GM21825 (cell line): Measurements from ENCODE around the gene FGD5.

Source experiments
- ATAC-seq: cut with Tn5 transposase; IDR thresholded peaks from one replicate; pipeline ENCODE4 v1.9.1; 2021; ENCODE audit warnings: mild to moderate bottlenecking, moderate library complexity; ENCODE audit not compliant: unreplicated experiment

The FGD5 gene

DNA sequence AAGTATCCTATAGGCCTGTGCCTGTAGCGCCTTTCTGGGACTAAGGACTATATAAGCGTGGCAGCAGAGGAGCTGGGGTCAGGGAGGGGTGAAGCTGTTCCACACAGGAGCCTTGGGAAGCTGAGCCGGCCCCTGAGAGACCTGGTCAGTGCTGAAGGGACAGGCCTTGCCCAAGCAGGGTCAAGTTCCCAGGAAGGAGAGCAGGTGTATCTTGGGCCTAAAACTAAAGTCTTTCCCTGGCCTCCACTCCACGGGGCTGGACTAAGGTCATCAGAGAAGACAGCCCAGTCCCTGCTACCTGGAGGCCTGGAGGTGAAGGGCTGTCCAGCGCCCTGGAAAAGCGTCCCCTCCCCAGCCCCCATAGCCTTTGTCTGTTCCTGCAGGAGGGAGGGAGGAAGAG is 104.7 kb downstream of the FGD5 start:
- no peak for ATAC-seq

DNA sequence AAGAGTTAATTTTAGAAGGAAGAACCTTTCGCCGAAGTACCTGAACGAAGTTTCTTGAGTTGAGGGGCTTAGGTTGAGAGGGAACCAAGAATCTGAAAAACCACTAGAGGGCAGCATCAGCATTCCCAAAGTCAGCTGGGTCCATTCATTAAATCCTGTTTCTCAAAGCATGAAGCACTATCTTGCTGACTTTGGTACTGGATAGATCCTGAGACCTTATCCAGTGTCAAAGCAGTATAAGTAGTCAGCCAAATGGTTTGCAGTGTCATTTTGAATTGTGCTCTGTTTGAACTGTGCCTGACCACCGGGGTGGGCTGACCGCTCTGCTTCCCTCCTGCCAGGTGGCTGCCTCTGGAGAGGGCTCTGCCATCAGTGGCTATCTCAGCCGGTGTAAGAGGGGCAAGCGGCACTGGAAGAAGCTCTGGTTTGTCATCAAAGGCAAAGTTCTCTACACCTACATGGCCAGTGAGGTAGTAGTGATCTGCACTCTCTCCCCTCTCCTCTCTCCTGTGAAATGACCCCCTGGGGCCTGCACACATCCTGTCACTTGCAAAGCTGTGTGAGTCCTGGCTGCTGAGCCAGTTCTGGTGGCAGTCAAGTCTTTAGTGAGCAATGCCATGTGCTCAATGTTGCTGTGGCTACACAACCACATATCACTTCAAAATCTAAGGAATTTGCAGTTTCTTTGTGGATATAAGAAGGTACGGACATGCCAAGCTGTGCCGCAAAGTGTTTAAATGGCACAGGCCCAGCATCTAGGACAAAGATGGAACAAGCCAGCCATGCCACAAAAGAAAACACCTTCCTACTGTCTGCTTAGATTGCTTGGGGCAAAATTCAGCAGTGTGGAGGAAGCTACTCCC is 107.2 kb downstream of the FGD5 start:
- ATAC-seq, result no peak

DNA sequence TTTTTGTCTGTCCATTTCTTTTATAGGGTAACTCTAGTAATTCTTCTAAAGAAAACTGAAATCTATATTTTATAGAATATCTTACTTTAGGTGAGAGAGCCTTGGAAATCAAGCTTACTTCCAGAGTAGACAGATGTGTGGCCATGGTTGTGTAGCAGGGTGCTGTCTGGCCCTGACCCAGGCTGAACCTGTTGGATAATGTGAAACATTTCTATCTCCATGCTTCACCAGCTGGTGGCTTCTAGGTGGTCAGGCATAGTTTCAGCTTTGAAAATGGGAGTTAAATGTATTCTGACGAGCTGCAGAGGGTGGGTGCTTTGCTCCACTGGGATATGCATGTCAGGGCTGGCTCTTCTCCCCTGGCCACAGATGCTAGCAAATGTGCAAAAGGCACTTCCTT is 107.8 kb downstream of the FGD5 start:
- ATAC-seq, result no peak

DNA sequence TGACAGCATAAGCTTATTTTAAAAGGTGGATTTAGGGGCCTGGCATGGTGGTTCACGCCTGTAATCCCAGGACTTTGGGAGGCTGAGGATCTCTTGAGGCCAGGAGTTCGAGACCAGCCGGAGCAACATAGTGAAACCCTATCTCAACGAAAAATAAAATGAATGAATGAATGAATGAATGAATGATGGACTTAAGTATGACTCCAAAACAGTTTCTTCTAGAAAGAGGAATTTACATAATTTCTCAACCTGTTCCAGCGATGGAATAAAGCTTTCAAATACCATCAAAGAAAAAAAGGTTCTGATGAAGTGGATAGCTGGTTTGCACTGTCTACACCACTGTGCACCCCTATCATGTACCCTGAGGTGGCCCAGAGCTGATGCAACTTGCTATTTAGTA is 108.5 kb downstream of the FGD5 start:
- no peak for ATAC-seq

DNA sequence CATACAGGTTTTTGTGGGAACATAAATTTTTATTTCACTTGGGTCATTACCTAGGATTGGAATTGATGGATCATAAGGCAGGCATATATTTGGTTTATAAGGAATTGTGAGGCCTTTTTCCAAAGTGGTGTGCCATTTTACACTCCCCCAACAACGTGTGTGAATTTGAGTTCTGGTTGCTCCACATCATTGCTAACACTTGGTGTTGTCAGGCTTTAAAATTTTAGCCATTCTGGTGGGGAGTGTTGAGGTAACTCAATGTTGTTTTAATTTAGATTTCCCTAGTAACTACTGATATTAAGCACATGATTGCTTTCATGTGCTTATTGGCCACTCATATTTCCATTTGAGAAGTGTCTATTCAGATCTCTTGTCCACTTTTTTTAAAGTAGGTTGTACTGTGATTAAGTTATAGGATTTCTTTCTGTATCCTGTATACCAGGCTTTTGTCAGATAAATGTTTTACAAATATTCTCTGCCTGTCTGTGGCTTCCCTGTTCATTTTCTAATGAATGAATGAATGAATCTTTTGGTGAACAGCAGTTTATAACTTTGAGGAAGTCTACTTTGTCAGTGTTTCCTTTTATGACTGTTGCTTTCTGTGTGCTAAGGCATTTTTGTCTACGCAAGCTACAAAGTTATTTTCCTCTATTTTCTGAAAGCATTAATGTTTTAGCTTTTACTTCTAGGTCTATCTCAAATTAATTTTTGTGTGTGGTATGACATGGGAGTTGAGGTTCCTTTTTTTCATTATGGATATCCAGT is 110.7 kb downstream of the FGD5 start:
- no peak for ATAC-seq

DNA sequence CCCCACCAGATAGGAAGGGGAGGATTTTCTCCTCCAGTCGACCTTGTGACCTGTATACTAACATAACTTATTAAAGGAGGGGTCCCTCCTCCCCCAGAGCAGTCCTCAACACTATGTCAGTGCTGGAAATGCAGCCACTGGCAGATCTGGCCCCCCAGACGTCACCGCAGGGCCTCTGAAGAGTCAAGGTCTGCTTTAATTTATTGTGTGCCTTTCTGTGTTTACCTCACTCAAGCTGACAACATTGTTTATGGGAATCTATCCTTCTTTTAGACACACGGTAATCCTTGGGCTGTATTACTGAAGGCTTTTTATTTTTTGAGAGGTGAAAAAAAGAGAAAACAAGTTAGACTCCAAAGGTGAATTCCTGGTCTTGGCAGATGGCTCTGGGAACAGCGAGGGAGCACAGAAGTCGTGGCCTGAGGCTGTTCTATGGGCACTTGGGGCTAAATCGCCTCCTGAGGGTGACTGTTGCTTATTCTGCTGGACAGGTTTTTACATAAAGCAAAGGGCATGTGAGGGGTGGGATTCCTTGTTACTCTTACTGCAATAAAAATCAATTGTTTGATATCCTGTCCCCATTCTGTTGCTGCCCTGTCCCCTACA is 115.2 kb downstream of the FGD5 start:
- no peak for ATAC-seq

DNA sequence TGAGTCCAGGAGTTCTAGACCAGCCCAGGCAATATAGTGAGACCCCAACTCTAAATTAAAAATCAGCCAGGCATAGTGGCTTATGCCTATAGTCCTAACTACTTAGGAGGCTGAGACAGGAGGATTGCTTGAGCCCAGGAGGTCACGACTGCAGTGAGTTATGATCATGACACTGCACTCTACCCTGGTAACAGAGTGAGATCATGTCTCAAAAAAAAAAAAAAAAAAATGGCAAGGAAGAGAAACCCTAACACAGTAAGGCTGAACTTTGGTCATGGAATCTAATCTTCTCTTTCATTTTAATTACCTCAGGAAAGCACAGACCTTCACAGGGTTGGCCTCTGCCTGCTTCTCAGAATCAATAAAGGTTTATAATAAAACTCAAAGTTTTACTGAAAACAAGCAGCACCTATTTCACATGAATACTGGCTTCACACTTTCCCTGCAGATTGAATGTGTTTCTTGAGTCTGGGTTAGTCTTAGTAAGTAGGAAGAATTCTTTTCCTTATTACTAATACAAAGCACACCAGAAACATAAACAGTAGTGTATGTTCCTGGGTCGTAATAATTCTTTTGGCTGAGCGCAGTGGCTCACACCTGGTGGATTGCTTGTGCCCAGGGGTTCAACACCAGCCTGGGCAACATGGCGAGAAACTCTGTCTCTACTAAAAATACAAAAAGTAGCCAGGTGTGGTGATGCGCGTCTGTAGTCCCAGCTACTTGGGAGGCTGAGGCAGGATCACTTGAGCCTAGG is 117.0 kb downstream of the FGD5 start:
- ATAC-seq, result no peak

DNA sequence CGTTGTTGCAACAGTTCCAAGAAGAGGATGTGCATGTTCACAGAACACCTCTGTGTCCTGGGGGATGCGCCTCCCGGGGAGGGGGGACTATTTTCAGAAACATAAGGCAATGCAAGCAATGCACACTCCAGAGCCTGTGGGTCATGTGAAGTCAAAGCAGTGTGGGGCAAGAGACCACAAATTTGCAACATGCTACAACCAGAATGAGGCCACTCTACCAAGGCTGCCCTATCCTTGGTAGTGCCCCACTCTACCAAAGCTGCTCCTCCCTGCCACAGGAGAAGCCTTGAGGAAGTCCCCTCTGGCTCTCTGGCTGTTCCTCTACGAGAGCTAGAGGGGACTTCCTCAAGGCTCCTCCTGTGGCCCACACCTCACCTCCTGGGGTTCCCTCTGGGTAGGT is 120.2 kb downstream of the FGD5 start:
- ATAC-seq, result no peak

DNA sequence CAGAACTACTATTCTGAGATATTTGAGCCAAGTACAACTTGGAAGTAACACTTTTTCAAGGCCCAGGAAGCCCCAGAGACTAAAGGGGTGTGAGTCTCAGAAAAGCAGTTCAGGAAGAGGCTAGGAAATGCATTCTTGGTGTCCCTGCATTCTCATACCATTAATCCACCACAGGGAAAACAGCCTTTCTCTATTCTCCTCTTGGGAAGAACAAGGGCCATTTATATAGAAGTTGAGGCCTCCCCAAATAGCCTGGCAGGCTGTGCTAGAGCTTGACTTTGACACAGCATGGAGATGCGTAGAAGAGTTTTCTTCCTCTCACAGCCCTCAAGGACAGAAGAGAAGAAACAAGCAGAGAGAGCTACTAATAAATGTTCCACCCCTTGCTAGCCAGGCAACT is 123.1 kb downstream of the FGD5 start:
- ATAC-seq, result no peak

DNA sequence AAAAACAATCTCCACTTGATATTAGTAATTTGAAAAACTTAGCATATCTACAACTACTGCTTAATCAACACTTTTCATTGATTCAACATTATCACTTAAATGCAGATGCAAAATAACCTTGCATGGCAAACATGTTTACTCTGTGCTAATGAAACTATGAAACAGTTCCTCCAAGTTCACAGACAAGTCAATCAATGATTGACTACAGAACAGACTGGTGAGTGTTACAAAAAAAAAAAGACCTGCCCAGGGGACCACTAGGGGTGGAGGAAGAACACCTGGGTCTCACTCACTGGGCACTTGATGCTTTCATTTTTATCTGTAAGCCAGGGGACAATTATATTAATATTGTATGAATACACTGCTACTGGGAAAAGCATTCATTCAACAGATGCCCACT is 124.3 kb downstream of the FGD5 start:
- no peak for ATAC-seq

DNA sequence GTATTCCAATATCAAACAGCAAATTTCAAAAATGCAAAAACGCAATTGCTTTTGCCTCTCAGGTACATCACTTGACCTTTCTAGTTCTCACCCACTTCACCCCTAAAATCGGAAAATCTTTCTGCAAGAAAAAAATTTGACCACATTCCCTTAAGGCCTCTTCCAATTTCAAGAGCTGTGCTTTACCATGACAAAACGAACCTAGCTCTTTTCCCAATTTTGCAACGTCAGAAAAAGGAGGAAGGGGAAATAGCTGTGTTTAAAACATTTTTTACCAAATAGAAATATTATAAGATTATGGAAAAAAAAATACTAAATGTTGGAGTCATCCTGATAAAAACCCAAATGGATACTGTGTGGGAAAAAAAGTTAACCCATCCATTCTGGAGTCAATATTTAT is 127.5 kb downstream of the FGD5 start:
- no peak for ATAC-seq

DNA sequence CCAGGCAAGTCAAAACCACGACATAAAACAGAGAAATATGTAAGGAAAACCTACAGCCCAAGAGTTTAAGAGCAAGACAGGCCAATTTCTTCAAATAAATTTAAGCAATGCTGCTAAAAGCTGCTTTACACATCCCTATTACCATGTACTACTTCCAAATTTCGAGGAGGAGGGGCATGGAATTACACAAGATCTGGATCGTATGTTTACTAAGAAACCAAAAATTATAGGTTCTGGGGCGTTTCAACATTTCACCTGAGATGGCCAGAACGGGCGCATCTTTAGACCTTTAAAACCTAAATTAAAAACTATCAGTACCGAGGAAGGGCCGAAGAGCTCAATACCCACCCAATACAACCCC is 128.0 kb downstream of the FGD5 start:
- no peak for ATAC-seq

DNA sequence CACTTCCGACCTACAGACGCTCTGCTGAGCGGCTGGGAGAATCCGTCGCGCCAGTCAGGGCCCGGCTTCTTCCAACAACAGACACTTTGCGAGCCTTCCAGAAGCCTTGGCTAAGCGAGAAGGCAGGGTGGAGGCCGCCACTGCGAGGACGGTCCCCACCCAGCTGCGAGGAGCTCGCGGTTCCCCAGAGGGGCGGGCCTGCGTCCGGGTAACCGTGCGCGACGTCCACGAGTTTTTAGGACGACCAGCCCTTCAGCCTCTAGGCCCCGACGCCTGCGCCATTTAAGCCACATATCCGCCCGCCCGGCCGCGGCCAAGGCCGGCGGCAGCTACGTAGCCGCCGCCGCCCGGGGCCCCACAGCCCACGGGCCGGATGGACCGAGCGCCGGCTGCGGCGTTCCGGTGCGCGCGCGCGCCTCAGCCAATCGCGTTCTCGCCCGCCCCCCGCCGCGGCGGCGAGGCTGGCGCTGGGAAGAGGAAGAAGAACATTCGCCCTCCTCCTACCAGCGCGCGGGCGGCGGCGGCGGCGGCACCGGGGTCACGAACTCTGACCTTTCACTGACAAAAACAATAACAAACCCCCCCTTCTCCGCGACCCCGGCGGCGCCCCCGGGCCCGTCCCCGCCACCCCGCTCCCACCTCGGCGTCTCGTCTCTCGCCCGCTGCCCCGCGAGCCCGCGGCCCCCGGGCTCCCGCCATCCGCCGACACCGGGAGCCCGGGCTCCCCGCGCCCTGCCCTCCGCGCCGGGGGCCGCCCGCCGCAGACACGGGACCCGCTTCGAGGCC is 128.5 kb downstream of the FGD5 start, which contains the start of gene NR2C2:
TSS of gene NR2C2 (plus strand) at position 484 of the 786 bp plus-strand sequence. CDS start 56,332 bp downstream, outside the sequence.
- peak; percentile 45 for ATAC-seq

DNA sequence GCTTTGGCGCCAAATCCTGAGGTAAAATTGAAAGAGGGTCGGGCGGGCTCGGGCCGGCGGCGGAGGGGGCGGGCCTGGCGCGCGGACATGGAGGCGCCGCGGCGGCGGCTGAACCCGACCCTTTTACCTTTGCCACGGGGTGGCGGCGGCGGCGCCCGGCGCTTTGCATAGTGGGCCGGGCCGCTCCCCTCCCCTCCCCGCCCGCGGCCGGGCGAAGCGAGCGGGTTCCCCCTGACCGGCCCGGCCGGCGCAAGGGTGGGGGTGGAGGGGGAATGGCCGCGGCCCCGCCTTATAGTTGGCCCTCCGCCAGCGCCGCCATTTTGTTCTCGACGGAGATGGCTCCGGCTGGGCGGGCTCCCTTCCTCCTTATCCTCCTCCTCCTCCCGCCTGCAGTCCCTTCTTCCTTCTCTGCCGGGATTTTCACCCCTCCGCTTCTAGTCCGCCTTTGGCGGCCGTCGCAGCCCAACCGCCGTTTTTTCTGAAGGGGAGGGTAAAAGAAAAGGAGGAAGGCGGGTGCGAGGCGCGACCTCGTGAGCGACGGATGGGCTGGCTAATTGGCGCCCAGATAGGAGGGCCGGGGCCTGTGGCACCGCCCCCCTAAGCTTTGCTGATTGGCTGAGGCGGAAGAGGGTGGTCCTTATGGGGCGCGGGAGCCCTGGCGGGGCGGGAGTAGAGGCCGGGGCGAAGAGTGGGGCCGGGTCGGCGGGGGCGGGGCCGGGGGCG is 129.3 kb downstream of the FGD5 start:
- ATAC-seq, result peak; percentile 82

DNA sequence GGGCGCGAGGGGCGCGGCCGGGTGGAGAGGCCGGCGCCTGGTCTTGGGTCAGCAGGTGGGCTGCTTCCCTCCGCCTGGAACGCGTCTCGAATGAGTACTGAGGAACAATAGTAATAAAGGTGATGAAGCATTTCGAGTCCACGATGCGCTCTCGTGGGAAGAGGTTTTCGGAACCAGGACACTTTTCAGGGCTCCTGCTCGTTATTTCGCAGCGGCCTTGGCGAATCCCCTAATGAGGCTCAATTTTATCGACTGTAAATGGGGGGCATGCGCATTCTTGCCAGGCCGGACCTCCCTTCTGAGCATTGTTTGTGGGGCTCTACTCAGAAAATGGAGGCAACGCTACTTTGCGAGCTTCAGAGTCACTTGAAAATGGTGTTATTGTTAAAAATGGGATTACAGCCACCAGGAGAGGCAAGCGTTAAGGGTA is 129.9 kb downstream of the FGD5 start:
- ATAC-seq, result no peak

DNA sequence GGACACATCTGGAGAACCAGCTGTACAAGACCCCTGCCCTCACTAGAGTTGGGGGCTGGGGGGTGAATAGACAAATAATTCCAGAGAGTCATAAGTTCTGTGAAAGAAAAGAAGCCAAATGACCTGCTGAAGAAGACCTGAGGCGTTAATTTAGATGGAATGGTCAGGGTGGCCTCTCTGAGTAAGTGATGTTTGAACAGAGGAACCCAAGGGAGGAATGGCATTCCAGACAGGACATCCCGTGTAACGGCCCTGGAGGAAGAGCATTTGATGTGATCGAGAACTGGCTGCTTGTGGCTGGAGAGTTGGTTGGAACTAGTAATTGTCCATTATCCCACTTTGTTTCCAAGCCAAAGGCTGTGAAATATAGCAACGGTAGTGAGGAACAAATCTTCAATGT is 130.4 kb downstream of the FGD5 start:
- no peak for ATAC-seq

DNA sequence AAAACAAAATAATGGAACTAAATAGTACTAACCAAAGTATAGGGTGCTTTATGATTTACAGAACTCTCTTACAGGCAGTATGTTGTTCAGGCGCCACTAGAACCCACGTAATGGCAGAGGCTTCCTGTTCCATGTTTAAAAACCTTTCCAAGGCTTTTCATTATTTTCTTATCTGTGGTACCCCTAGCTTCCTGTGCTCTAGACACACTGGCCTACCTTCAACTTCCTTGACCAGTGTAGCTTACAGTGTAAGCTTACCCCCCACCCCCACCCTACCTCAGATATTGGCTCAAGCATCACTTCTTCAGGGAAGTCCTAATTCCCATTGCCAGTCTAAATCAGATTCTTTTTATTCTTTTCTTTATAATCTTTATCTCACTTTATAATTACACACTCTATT is 131.5 kb downstream of the FGD5 start:
- no peak for ATAC-seq

DNA sequence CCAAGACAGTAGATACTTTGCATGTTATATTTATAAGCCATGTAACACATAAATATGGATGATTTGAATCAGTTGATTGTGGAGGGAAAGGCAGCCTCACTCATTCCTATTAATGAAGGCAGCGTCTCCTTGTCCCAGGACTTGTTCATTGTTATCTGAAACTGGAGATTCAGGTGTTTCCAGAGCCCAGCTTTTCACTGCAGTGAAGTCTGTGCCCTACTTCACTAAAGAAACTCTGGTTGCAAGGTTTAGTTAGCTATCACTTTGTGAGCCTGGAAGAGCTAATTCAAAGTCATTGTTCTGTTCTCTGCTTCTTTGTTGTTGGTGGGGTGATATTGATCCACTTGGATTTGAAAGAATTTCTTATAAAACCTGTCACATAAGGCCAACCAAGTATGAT is 138.4 kb downstream of the FGD5 start:
- ATAC-seq, result no peak

DNA sequence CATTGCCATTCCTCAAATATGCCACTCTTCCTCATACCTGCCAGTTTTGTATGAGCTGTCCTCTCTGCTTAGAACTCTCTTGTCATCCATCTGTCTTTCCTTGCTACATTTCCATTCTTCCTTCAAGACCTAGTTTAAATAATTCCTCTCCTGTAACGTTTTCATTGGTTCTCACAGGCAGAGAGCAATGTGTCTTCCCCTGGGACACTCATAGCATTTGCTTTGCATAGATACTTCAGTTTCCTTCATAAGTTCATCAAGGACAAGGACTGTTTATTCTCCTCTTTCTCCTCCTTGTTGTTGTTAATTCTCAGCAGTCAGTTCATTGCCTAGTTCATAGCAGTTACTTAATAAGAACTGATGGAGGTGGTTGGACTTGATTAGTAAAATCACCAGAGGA is 139.2 kb downstream of the FGD5 start:
- ATAC-seq, result no peak
